Measurements from ENCODE around the gene JAG1. TPM values are rescaled to one million over a fixed set of nuclear protein-coding genes. Genes with fewer than 3 reads are reported as not detected.

Gene JAG1
- total RNA-seq, 1 donor from 2014 or later = 193 TPM

Other genes with a start within 250 kb of the JAG1 start
- 11.8 TPM for gene MKKS, start 239.8 kb downstream of the JAG1 start, total RNA-seq (ENCODE audit: insufficient read depth, low replicate concordance)
- 7.7 TPM for gene SLX4IP, start 238.7 kb downstream of the JAG1 start, total RNA-seq (ENCODE audit: insufficient read depth, low replicate concordance)